Activated naive CD4-positive, alpha-beta T cell treated with anti-CD3 and anti-CD28 coated beads for 36 hours (primary cell): Measurements from ENCODE around the gene ABCG1. TPM values are rescaled to one million over a fixed set of nuclear protein-coding genes. Genes with fewer than 3 reads are reported as not detected.
A peak's percentile ranks its signal among the peaks of the same experiment; 100 is the strongest.

ENCODE experiments used
- CTCF ChIA-PET: fragments of 350-600 bp; sonication (Branson Sonifier 250); formaldehyde crosslinking; loops from one replicate; lab custom pipeline; 2021; ENCODE audit warnings: antibody characterized with exemption; lab: Charles Lee
- DNase-seq: peaks from one replicate; pipeline ENCODE4 v3.0.0-alpha.2; 2020
- H3K27ac Mint-ChIP-seq: one replicate; pipeline ENCODE4 v1.8.0; 2021; ENCODE audit warnings: mild to moderate bottlenecking, mixed read lengths
- H3K27me3 Mint-ChIP-seq: one replicate; pipeline ENCODE4 v1.8.0; 2021; ENCODE audit warnings: low read depth, mixed read lengths
- H3K36me3 Mint-ChIP-seq: one replicate; pipeline ENCODE4 v1.8.0; 2021; ENCODE audit warnings: low read depth, mixed read lengths
- H3K4me1 Mint-ChIP-seq: one replicate; pipeline ENCODE4 v1.8.0; 2021; ENCODE audit warnings: low read depth, mixed read lengths
- H3K4me3 Mint-ChIP-seq: one replicate; pipeline ENCODE4 v1.8.0; 2021; ENCODE audit warnings: mild to moderate bottlenecking, moderate library complexity, mixed read lengths
- H3K9me3 Mint-ChIP-seq: one replicate; pipeline ENCODE4 v1.8.0; 2021; ENCODE audit warnings: mixed read lengths
- intact Hi-C: fragments of 100-400 bp; cut with micrococcal nuclease; formaldehyde crosslinking; loops from one replicate; pipeline ENCODE4 v1.15.1; 2023
- total RNA-seq, 2 experiments: library from RNA; stranded (reverse); gene quantifications; one replicate each; pipeline ENCODE4 v1.2.3, GENCODE V29; 2021

ABCG1 gene
- total RNA-seq, 2 experiments from 2014 or later, result 27.8 to 28.7 TPM

GRCh38 chr21:42193721-42194120 is 25.2 kb upstream of the ABCG1 start:
- H3K9me3 Mint-ChIP-seq, result no peaks in the 10 kb centered on the region
- H3K27ac Mint-ChIP-seq, result peak overlapping the region; percentile 36
- intact Hi-C loops, result no loop called here
- no peaks in the 10 kb centered on the region for H3K27me3 Mint-ChIP-seq
- no peaks in the 10 kb centered on the region for H3K36me3 Mint-ChIP-seq
- H3K4me3 Mint-ChIP-seq, result no peak overlapping the region
- no peak for DNase-seq
- peaks cover 59% of the 10 kb centered on the region for H3K4me1 Mint-ChIP-seq
- CTCF ChIA-PET, result interaction anchor here (1.0 to 1.3 kb wide), 2 partner anchors 18 to 65 kb away, joined by 3 to 7 read pairs; no protein-coding TSS in a partner anchor

DNA sequence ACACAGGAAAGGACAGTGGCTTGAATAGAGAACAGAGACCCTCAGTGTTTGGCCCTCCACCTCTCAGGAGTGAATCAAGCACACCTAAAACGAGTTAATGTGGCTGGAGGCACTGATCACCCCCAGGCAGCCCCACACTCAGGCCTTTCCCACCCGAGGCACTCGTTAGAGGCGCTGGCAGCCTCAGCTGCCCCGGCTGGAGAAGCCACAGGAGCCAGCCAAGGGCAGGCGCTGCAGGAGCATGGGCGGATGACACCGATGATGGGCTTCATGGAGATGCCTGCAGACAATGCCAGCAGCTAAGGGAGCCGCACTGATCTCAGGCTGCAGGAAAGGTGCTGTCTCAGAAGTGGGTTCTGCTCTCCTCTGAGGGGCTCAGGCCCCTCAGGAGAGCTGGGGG is 24.1 kb upstream of the ABCG1 start:
- intact Hi-C loops, result no loop called here
- H3K27ac Mint-ChIP-seq, result no peak overlapping the region
- H3K9me3 Mint-ChIP-seq, result no peaks in the 10 kb centered on the region
- peaks cover 60% of the 10 kb centered on the region for H3K4me1 Mint-ChIP-seq
- H3K27me3 Mint-ChIP-seq, result no peaks in the 10 kb centered on the region
- no peaks in the 10 kb centered on the region for H3K36me3 Mint-ChIP-seq
- CTCF ChIA-PET, result interaction anchor here (0.6 to 1.1 kb wide), 3 partner anchors 11 to 64 kb away, joined by 3 read pairs; no protein-coding TSS in a partner anchor
- H3K4me3 Mint-ChIP-seq, result no peak overlapping the region
- no peak for DNase-seq

DNA sequence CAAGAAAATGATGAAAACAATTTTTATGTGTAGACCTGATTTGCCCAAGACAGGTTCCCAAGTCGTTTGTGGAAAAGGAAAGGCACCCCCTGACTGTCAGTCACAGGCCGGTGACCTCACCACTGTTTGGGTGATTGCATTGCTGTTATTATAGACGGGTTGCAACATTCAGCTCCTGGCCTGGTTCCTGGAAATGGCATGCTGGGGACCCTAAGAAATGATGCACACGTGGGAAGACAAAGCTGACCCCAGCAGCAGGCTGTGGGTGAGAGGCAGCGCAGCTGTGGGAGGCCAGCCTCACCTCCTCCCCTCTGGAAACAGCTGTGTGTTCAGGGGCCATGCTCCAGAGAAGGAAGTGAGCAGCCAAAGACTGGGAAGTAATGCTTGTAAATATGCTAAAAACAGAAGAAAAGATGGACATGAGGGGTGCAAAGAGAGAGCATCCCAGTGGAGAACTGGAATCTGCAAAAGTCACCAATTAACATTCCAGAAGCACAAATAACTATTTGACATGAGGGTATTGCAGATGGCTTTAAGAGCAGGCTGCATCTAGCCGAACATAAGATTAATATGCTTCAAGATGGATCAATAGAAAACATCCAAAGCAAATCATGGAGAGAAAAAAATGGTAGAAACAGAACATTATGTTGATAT is 23.4 kb upstream of the ABCG1 start:
- no peaks in the 10 kb centered on the region for H3K27me3 Mint-ChIP-seq
- H3K4me3 Mint-ChIP-seq, result no peak overlapping the region
- H3K9me3 Mint-ChIP-seq, result no peaks in the 10 kb centered on the region
- peaks cover 60% of the 10 kb centered on the region for H3K4me1 Mint-ChIP-seq
- no peaks in the 10 kb centered on the region for H3K36me3 Mint-ChIP-seq
- DNase-seq, result no peak
- intact Hi-C loops, result no loop called here
- CTCF ChIA-PET, result interaction anchor here (0.6 to 0.7 kb wide), 2 partner anchors 22 to 63 kb away, joined by 3 read pairs; no protein-coding TSS in a partner anchor
- H3K27ac Mint-ChIP-seq, result no peak overlapping the region

DNA sequence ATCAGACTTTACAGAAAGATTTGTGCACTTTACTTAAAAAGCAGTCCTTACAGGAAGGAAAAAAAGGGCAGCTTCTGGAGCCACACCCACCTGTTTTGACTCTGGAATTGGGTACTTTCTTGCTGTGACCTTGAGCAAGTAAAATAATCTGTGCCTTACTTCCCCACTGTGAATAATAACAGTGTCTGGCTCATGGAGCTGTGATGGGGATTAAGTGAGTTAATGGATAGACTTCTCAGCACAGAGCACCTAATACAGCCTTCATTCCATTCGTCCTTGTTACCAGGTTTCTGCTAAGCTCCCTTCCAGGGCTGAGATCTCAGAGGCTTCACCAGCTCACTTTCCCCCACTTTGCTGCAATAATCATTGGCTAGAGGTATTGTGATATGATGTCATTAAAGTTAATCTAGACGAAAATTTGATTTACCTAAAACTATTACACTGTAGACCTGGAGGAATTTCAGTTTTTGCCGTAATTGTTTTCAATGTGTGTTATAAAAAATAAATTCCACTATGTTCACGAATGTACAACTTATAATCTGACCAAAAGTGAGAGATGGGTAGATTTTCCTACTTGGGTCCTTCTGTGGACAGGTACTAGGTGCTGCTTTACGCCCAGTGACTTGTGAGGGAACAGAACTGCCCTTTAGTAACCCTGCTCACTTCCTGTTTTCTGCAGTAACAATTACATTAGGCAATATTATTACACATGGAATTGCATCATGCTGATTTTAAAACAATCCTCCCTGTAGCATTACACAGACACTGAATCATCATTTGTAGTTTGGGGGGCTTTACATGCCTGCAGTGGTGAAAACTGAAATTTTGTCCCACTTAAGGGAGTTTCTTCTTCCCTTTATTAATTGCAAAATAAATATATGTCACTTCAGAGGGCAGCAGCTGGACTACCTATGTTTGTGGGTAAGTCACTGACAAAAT is 19.7 kb upstream of the ABCG1 start:
- no peaks in the 10 kb centered on the region for H3K9me3 Mint-ChIP-seq
- no peaks in the 10 kb centered on the region for H3K27me3 Mint-ChIP-seq
- DNase-seq, result peak; percentile 43
- intact Hi-C loops, result loop anchor here (1.0 kb wide), 3 partner anchors 11 to 59 kb away; no protein-coding TSS in a partner anchor
- H3K27ac Mint-ChIP-seq, result peak overlapping the region; percentile 79
- peaks cover 52% of the 10 kb centered on the region for H3K4me1 Mint-ChIP-seq
- no peaks in the 10 kb centered on the region for H3K36me3 Mint-ChIP-seq
- H3K4me3 Mint-ChIP-seq, result no peak overlapping the region
- CTCF ChIA-PET, result interaction anchor here (0.8 to 1.8 kb wide), 6 partner anchors 11 to 60 kb away, joined by 3 to 6 read pairs (median 4); no protein-coding TSS in a partner anchor

DNA sequence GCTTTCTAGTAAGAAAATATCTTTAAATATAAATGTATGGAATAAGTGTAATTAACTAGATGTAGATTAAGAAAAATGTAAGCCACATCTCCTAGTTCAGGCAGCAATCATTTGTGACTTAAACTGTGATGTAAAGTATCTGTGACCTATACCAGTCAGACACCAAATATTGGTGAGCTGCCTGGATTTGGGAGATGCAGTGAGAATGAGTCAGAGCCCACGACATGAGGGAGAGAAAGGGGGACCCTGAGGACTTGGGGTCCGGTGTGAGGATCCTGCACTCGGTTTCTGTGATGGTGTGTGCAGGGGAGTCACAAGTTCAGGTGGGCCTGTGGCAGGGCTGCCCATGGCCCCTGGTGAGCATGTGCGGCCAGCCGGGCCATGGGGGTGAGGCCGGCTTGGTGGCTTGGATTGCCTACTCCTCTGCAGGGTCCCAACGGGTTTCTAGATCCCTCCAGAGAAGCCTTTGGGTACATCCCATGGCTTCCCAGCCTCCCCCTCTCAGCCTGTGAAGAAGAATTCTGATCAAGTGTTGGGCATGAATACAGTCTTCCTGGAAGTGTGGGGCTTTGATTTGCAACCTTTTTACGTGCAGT is 19.0 kb upstream of the ABCG1 start:
- Mint-ChIP-seq H3K4me3 (no peak overlapping the region), H3K27me3 (no peaks in the 10 kb centered on the region), H3K9me3 (no peaks in the 10 kb centered on the region), H3K36me3 (no peaks in the 10 kb centered on the region), H3K27ac (no peak overlapping the region), H3K4me1 (peaks cover 49% of the 10 kb centered on the region)
- CTCF ChIA-PET, result interaction anchor here (1.2 to 1.8 kb wide), 2 partner anchors 37 to 39 kb away, joined by 3 to 6 read pairs; no protein-coding TSS in a partner anchor
- DNase-seq, result no peak
- intact Hi-C loops, result loop anchor here (1.0 kb wide), 3 partner anchors 12 to 58 kb away; no protein-coding TSS in a partner anchor

DNA sequence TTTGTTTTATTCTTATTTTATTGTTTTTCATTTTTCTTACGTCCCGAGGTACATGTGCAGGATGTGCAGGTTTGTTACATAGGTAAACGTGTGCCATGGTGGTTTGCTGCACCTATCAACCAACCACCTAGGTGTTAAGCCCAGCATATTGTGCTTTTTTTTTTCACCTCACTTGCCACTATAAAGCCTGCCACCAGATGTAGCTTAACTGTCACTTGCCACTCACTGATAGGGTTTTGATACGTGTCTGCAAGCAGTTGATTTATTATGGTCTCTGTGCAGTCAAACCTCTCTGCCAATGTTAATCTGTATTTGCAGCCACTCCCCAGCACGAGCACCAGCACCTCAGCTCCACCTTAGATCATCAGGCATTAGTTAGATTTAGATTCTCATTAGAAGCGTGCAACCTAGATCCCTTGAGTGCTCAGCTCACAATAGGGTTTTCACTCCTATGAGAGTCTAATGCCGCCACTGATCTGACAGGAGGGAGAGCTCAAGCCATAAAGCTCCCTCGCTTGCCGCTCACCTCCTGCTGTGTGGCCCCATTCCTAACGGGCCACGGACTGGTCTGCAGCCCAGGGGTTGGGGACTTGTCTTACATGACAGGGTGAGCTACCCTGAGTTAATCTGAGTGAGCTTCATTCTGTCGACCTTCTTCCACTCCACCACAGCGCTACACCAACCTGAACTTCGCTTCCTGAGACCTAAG is 17.9 kb upstream of the ABCG1 start:
- no peak overlapping the region for H3K27ac Mint-ChIP-seq
- H3K4me3 Mint-ChIP-seq, result no peak overlapping the region
- no peaks in the 10 kb centered on the region for H3K9me3 Mint-ChIP-seq
- H3K4me1 Mint-ChIP-seq, result peaks cover 46% of the 10 kb centered on the region
- intact Hi-C loops, result no loop called here
- H3K36me3 Mint-ChIP-seq, result no peaks in the 10 kb centered on the region
- CTCF ChIA-PET, result interaction anchor here (0.6 to 1.7 kb wide), 9 partner anchors 13 to 71 kb away, joined by 3 to 12 read pairs (median 4); no protein-coding TSS in a partner anchor
- DNase-seq, result no peak
- H3K27me3 Mint-ChIP-seq, result no peaks in the 10 kb centered on the region

DNA sequence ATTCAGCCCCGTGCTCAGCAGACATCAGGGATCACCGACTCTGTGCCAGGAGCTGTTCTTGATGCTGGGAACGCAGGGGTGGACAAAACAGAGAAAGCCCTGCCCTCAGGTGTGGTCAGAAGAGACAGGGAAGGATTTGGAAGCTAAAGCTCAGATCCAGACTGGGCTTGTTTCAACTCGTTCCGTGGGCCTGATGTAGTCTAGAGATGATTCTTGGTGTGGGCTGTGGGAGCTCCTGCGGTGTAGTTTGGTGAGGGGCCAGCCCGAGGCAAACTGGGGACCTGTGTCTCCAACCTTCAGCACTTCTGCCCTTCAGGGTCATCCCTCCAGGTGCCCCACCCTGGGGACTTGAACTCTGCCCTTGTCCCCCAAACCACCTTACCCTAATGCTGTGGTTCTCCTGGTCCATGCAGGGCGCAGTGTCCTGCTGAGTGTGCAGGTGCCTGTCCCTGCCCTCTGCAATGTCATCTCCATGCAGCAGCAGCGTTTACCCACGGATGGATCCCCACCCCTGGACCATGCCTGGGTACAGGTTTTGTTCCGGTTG is 17.3 kb upstream of the ABCG1 start:
- CTCF ChIA-PET, result interaction anchor here (0.6 to 1.7 kb wide), 10 partner anchors 9 to 72 kb away, joined by 3 to 12 read pairs (median 4); no protein-coding TSS in a partner anchor
- no peak overlapping the region for H3K27ac Mint-ChIP-seq
- H3K36me3 Mint-ChIP-seq, result no peaks in the 10 kb centered on the region
- no peak for DNase-seq
- H3K4me3 Mint-ChIP-seq, result no peak overlapping the region
- H3K27me3 Mint-ChIP-seq, result no peaks in the 10 kb centered on the region
- intact Hi-C loops, result no loop called here
- H3K4me1 Mint-ChIP-seq, result peaks cover 46% of the 10 kb centered on the region
- H3K9me3 Mint-ChIP-seq, result no peaks in the 10 kb centered on the region

DNA sequence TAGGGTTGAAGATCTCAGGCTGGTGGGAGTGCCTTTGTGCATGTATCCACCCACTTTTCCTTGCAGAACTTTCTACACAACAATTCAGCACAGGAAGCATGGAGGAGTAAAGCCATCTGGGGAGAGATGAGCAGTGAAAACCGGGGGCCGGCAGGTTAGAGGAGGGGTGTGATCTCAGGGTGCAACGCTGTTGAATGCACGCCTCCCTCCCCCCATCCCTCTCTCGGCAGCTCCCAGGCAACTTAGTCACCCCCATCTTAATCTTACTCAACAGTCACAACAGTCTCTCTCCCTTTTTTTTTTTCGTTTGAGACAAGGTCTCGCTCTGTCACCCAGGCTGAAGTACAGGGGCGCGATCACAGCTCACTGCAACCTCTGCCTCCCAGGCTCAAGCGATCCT is 16.6 kb upstream of the ABCG1 start:
- CTCF ChIA-PET, result interaction anchor here (1.2 to 1.7 kb wide), 3 partner anchors 9 to 56 kb away, joined by 3 to 12 read pairs (median 5); no protein-coding TSS in a partner anchor
- no peak overlapping the region for H3K4me3 Mint-ChIP-seq
- no peaks in the 10 kb centered on the region for H3K27me3 Mint-ChIP-seq
- intact Hi-C loops, result no loop called here
- no peaks in the 10 kb centered on the region for H3K36me3 Mint-ChIP-seq
- DNase-seq, result no peak
- H3K4me1 Mint-ChIP-seq, result peaks cover 48% of the 10 kb centered on the region
- peak overlapping the region; percentile 31 for H3K27ac Mint-ChIP-seq
- no peaks in the 10 kb centered on the region for H3K9me3 Mint-ChIP-seq

GRCh38 chr21:42203321-42203720 is 15.6 kb upstream of the ABCG1 start:
- intact Hi-C loops, result no loop called here

GRCh38 chr21:42203936-42204335 is 15.0 kb upstream of the ABCG1 start:
- H3K36me3 Mint-ChIP-seq, result no peaks in the 10 kb centered on the region
- no peaks in the 10 kb centered on the region for H3K9me3 Mint-ChIP-seq
- DNase-seq, result no peak
- no peaks in the 10 kb centered on the region for H3K27me3 Mint-ChIP-seq
- CTCF ChIA-PET, result no interaction called here
- no peak overlapping the region for H3K27ac Mint-ChIP-seq
- H3K4me3 Mint-ChIP-seq, result no peak overlapping the region
- H3K4me1 Mint-ChIP-seq, result peaks cover 38% of the 10 kb centered on the region
- intact Hi-C loops, result no loop called here

More at GRCh38 chr21:42203321-42203720, 15.6 kb upstream of the ABCG1 start:
- Mint-ChIP-seq H3K36me3 (no peaks in the 10 kb centered on the region), H3K27ac (no peak overlapping the region), H3K4me1 (peaks cover 44% of the 10 kb centered on the region), H3K27me3 (no peaks in the 10 kb centered on the region), H3K4me3 (no peak overlapping the region), H3K9me3 (no peaks in the 10 kb centered on the region)
- CTCF ChIA-PET, result interaction anchor here (1.2 kb wide), 1 partner anchor 10 kb away, joined by 5 read pairs; no protein-coding TSS in a partner anchor
- DNase-seq, result no peak

DNA sequence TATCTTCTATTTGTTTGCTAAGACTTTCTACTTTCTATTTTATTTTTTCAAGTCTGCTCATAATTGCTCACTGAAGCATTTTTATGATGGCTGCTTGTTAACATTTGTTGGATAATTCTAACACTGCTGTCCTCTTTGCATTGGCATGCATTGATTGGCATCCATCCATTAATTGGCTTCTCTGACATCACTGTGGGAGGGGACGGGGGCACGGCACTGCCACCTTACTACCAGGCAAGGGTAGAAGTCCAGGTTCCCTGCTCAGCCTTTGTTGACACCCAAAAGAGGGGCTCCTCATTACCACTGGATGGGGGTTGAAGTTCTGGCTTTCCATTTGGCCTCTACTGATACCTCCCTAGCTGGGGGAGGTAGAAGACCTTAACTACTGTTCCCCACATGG is 11.5 kb upstream of the ABCG1 start:
- H3K27ac Mint-ChIP-seq, result no peak overlapping the region
- CTCF ChIA-PET, result no interaction called here
- DNase-seq, result no peak
- no peaks in the 10 kb centered on the region for H3K36me3 Mint-ChIP-seq
- no peak overlapping the region for H3K4me3 Mint-ChIP-seq
- no peaks in the 10 kb centered on the region for H3K9me3 Mint-ChIP-seq
- H3K27me3 Mint-ChIP-seq, result no peaks in the 10 kb centered on the region
- intact Hi-C loops, result no loop called here
- peaks cover 5% of the 10 kb centered on the region for H3K4me1 Mint-ChIP-seq
